GM18858 (cell line): ENCODE results near the gene POLN.

Source experiments
- ATAC-seq: cut with Tn5 transposase; IDR thresholded peaks from one replicate; pipeline ENCODE4 v1.9.1; 2021; ENCODE audit not compliant: unreplicated experiment

The POLN gene

GRCh38 chr4:2252530-2253091 is 10.7 kb upstream of the POLN start:
- ATAC-seq, result no peak

DNA sequence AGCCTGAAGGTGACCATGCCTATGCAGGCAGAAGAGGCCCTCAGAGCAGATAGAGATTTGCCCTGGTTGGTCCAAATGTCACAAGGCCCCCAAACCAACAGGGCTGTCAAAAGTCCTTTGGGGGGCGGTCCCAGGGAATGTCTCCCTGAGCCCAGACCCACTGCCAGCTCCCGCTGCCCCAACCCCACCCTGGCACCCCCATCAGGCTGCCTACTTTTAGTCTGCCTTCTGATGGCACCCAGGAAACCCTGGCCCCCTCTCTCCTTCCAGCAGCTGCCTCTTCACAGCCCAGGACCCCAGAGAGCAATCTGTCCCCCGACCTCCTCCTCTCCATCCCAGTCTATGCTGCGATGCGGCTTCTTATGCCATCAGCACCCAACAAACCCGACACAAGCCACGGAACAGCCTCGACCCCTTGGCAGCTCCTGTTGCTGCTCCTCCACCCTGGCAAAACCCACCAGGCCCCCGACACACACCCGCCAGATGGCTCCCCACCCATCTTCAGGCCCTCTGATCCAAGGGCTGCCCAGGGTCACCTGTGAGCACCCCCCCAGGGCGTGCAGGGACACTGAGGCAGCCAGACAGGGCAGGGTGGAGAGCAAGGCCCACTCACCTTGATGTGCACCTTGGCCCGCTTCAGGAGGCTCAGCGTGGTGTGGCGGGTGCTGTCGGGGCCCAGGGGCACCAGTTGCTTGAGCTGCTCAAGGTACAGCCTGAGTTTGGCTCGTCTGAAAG is 10.0 kb upstream of the POLN start:
- no peak for ATAC-seq

GRCh38 chr4:2251073-2251794 is 9.3 kb upstream of the POLN start:
- ATAC-seq, result no peak

GRCh38 chr4:2250357-2251072 is 8.6 kb upstream of the POLN start:
- no peak for ATAC-seq

GRCh38 chr4:2249526-2250356 is 7.8 kb upstream of the POLN start:
- ATAC-seq, result no peak

- no peak for ATAC-seq
Measured at GRCh38 chr4:2248821-2249261, 6.9 kb upstream of the POLN start.

DNA sequence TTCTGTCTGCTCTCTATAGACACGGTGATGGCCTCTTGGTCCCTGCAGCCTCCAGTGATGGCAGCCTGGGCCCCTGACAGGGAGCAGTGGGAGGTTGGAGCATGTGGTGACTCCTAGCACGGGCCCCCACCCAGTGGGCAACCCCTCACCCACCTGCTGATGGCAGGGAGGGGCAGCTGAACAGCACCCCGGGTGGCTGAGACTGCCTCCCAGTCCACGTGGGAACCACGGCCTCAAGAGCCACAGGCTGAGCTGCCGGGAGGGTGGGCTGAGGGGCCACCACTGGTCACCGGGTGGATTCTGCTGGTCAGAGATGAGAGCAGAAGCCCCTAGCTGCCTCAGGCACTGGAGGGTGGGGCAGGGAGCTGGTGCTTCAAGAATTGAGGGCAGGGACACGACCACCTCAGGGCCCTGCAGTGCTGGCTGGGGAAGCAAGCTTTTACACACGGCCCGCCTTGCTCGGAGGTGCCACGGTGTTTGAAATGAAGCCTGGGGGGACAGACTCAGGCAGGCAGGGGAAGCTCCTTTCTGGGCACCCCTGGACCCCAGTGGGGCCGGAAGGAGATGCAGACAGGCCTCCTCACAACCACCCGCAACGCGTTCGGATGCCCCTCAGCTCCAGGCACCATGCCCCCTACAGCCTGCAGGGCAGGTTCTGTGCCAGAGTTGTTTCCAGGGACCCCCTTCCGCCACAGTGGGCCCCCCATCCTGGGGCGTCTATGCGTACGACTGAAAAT is 6.3 kb upstream of the POLN start:
- no peak for ATAC-seq

DNA sequence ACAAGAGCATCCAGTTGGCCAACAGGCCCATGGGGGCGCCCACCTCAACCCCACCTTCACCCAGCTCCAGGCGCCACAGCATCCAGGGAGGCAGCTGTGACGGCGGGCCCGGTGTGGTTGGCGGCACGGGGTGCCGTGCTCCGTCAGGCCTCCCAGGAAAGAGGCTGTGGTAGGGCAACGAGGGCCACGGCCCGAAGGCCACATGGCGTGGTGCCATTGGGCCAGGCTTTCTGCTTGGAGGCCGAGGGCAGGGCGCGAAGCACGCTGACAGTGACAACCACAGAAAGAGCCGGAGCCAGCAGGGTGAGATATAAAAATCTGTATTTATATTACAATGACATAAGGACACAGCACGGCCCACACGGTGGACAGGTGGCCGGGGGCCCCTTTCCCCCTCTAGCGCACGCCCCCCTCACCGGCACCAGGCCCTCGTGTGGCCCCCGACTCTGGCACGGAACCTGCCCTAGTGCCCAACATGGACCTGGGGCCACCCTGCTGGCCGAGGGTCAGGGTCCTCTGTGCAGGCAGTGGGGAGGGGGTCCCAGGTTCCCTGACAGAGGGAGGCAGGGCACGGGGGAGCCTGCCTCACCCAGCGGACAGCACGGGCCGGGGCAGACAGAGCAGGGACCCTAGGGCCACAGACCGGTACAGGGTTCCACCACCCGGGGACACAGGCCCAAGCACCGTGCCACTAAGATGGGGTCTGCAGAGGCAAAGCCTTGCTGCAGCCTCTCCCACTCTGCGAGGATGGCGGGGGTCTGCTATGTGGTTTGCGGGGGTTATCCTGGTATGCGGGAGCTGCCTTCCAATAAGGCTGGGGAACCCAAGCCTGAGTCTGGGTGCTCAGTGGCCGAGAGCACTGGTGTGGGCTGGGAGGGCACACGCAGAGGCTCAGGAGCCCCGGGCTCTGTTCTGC is 5.5 kb upstream of the POLN start:
- ATAC-seq, result no peak

GRCh38 chr4:2246384-2247127 is 4.6 kb upstream of the POLN start:
- ATAC-seq, result no peak

DNA sequence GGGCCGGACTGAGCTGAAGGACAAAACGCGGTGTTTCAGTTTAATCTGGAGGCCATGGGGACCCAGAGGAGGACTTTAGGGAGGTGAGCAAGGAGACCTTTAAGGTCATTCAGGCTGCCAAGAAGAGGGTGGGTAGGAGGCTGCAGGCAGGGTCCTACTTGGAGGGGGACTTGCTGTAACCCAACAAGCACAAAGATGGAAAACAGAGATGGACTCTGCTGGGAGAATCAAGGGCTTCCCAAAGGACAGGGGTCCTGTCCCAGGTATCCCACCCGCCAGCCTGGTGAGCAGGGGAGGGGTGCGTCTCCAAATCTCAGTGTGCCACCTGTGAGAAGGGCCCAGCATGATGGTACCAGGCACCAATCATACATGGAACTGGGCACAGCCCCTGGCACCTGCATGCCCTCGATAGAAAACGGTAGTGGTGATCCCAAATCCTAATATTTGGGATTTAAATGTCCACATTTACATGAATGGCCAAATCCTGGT is 3.9 kb upstream of the POLN start:
- no peak for ATAC-seq

GRCh38 chr4:2245057-2245786 is 3.3 kb upstream of the POLN start:
- ATAC-seq, result no peak

- no peak for ATAC-seq
Measured at GRCh38 chr4:2243681-2244380, 1.9 kb upstream of the POLN start.

DNA sequence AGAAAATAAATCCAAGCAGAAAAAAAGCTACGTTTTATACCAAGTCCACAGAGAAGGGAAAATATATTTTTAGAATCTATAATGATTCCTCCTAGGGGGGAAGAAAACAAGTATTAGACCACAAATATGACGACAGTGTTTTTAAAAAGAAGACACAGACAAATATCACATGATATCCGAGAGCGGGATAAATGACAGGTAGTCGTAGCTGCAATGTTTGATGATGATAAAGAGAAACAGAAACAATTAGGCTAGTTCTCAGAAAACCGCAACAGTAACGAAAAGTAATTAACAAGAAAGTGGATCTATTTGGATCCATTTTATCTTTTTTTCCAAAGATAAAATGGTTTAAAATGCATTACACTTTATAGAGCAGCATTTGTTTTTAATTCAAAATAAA is 918 bp downstream of the POLN start:
- ATAC-seq, result no peak

GRCh38 chr4:2236944-2237666 is 4.8 kb downstream of the POLN start:
- no peak for ATAC-seq

DNA sequence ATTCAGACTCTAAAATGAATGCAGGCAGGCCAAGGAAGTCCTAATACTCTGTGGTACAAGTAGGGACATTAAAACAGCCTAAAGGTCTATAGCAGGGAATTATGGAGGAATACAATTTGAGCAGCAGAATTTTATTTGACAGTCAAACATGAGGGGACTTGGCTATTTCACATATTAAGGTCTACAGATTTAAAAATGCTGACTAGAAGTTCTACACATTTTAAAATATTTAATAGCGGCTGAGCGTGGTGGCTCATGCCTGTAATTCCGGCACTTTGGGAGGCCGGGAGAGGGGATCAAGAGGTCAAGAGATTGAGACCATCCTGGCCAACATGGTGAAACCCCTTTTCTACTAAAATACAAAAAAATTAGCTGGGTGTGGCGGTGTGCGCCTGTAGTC is 10.8 kb downstream of the POLN start:
- no peak for ATAC-seq

- no peak for ATAC-seq
Measured at GRCh38 chr4:2226261-2226660, 15.7 kb downstream of the POLN start.
